ENCODE data around the gene BMPR2.
"Not testable (repeated sequence)": the region's sequence is repeated elsewhere in the genome, so short reads cannot be mapped to it uniquely, and the experiment has no call there.

The BMPR2 gene

GRCh38 chr2:202455114-202455513 is 79.0 kb downstream of the BMPR2 start:
- DNase-seq = no peak

- no peak for DNase-seq
Observed at GRCh38 chr2:202460119-202460518, 84.0 kb downstream of the BMPR2 start.

GRCh38 chr2:202479090-202479489 is 103.0 kb downstream of the BMPR2 start:
- no peak for DNase-seq

- no peak for DNase-seq
Observed at GRCh38 chr2:202479610-202480009, 103.5 kb downstream of the BMPR2 start.

- DNase-seq = no peak
Observed at GRCh38 chr2:202486351-202486750, 110.2 kb downstream of the BMPR2 start.

DNA sequence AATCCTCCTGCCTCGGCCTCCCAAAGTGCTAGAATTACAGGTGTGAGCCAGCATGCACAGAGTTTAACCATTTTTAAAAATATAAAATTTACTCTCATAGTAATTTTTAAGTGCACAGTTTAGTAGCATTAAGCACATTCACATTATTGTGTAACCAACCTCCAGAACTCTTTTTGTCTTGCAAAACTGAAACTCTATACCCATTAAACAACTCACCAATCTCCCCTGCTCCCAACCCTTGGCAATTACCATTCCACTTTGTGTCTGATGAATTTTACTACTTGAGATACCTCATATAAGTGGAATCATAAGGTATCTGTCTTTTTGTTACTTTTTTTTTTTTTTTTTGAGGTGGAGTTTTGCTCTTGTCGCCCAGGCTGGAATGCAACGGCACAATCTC is 112.5 kb downstream of the BMPR2 start:
- DNase-seq = no peak

DNA sequence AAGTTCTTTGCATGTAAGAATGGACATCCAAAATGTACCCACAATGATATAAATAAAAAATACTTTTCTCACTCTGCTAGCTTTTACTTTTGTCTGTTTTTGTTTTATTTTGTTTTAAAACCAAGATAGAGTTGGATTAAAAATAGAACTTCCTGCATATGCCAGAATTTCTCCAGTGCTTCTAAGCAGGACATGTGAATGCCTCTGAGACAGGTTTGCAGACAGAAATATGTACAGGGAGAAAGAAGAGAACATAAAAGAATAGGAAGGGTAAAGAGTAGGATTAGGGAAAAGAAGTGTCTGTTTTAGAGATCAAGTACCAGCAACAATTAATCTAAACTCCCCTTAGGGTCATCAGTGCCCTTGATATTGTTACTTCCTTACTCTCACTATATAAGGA is 114.4 kb downstream of the BMPR2 start:
- DNase-seq = no peak

DNA sequence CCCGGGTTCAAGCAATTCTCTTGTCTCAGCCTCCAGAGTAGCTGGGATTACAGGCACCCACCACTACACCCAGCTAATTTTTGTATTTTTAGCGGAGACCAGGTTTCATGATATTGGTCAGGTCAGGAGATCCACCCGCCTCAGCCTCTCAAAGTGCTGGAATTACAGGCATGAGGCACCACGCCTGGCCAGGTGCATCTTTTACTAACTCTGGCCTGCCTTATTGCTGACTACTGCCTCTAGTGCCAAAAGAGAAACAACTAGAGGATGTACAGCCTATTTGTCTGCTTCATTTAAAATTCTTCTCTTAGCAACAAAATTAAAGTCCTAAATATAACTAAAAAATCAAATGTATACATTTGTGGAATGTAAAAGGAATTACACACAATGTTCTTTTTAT is 115.4 kb downstream of the BMPR2 start:
- DNase-seq = no peak

GRCh38 chr2:202494300-202495229 is 118.4 kb downstream of the BMPR2 start:
- no peak for DNase-seq

DNA sequence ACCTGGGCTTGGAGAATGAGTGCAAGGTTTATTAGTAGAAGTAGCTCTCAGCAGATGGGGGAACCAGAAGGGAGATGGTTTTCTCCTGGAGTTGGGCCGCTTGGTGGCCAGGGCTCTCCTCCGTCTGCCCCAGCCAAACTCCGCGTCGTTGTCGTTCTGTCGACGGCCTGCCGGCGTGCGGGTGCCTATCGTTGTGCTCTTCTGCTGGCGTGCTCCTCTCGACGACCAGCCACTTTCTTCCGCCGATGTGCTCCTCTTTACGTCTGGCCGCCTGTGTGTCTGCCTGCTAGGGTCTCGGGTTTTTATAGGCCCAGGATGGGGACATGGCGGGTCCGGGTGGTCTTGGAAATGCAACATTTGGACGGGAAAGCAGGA is 119.1 kb downstream of the BMPR2 start:
- no peak for DNase-seq

GRCh38 chr2:202496835-202497472 is 120.8 kb downstream of the BMPR2 start:
- not testable (repeated sequence) for DNase-seq

- not testable (repeated sequence) for DNase-seq
Observed at GRCh38 chr2:202497473-202497866, 121.3 kb downstream of the BMPR2 start.

DNA sequence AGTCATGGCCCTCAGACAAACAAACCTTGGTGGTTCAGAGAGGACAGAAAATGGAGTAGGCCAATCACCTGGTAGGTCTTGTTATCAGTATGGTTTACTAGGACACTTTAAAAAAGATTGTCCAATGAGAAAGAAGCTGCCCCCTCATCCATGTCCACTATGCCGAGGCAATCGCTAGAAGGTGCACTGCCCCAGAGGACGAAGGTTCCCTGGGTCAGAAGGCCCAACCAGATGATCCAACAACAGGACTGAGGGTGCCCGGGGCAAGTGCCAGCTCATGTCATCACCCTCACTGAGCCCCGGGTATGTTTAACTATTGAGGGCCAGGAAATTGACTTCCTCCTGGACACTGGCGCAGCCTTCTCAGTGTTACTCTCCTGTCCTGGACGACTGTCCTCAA is 123.7 kb downstream of the BMPR2 start:
- not testable (repeated sequence) for DNase-seq

DNA sequence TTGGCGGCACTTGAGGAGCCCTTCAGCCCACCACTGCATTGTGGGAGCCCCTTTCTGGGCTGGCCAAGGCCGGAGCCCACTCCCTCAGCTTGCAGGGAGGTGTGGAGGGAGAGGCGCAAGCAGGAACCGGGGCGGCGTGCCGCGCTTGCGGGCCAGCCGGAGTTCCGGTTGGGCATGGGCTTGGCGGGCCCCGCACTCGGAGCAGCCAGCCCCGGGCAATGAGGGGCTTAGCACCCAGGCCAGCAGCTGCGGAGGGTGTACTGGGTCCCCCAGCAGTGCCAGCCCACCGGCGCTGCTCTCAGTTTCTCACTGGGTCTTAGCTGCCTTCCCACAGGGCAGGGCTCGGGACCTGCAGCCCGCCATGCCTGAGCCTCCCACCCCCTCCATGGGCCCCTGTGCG is 127.1 kb downstream of the BMPR2 start:
- DNase-seq = not testable (repeated sequence)

- DNase-seq = no peak
Observed at GRCh38 chr2:202508686-202509085, 132.6 kb downstream of the BMPR2 start.

DNA sequence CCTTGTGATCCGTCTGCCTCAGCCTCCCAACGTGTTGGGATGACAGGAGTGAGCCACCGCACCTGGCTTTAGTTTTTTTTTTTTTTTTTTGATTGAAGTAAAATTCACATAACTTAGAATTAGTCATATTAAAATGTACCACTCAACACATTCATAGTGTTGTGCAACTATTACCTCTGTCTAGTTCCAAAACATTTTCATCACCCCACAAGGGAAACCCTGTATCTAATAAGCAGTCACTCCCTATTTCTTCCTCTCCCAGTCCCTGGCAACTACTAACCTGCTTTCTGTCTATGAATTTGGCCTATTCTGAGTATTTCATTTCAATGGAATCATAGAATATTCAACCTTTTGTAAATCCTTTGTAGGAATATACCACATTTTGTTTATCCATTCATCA is 134.8 kb downstream of the BMPR2 start:
- DNase-seq = no peak

- no peak for DNase-seq
Observed at GRCh38 chr2:202512176-202512575, 136.0 kb downstream of the BMPR2 start.

- DNase-seq = no peak
Observed at GRCh38 chr2:202514732-202515131, 138.6 kb downstream of the BMPR2 start.

DNA sequence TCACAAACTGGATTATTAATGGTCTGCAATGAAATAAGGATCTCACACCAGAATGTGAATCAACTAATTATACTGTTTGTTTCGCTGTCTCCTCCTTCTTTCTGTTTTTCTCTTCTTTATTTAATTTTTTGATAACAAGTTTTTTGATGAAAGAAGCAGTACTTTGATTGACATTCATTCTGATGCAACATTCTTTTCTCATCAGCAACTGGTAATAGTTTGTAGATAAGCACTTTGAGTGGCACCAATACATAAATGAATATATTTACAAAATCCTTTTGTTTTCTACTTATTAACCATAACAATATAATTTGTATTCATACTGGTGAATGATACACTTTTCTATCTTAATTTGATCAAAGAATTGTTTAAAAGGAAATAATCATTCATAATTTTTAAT is 143.3 kb downstream of the BMPR2 start:
- DNase-seq = no peak

- no peak for DNase-seq
Observed at GRCh38 chr2:202521470-202521869, 145.3 kb downstream of the BMPR2 start.

DNA sequence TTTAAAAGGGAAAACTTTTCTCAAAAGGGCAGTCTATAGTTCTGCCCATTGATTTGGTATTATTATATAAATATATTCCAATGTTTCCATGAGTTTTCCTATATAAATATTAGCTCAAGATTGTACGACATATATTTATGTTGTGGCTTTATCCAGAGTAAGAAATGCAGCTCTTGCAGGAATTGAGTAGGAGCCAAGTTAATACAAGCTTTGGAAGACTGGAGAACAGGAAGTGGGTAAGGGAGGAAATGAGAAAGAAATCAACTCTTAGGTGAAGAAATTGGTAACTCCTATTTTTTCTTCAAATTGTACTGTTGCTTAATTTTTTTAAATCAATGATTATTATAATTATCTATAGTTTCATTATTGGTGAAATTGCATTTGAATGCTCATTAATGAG is 153.3 kb downstream of the BMPR2 start:
- peak; percentile 3 for DNase-seq

DNA sequence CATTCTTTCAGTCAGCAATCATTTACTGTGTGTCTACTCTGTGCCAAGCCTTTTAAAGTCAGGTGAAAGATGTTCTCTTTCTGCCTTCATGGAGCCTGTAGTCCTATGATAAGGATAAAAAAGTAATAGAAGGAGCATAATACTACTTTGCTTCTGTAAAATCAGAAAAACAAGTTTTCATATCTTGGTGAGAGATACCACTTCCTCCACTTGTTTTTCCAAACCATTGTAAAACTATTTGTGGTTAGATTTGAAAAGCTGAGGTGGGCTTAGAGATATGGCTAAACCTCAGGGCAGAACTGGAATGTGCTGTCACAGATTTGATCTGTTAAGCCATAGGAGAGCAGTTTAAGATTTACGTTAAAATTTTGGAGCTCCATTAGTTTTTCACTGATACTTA is 153.9 kb downstream of the BMPR2 start:
- DNase-seq = no peak

- DNase-seq = not testable (repeated sequence)
Observed at GRCh38 chr2:202535290-202535689, 159.2 kb downstream of the BMPR2 start.

DNA sequence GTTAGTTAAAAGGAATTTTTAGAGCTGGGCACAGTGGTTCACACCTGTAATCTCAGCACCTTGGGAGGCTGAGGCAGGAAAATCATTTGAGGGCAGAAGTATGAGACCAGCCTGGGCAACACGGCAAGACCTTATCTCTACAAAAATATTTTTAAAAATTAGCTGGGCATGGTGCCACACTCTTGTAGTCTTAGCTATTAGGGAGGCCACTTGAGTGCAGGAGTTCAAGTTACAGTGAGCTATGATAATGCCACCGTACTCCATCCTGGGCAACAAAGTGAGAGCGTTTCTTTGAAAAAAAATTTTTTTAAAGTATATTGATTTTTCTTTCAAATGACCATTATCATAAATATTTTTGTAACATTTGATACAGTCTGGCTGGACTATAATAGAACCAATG is 165.0 kb downstream of the BMPR2 start:
- no peak for DNase-seq

Measured in kidney glomerular epithelial cell (primary cell).